Measurements from ENCODE around the gene RSPH1.

The RSPH1 gene

GRCh38 chr21:42475526-42476387 lies 20.3 kb downstream of the RSPH1 start:
- Histone ChIP-seq H3K4me3 (replicated peaks; ENCODE audit: low read depth, low read length) (no peak overlapping the region), H3K36me3 (ENCODE audit: control insufficient read depth, insufficient read depth, low read length) (no peaks in the 10 kb centered on the region), H3K27me3 (replicated peaks; ENCODE audit: control insufficient read depth, insufficient read depth, low read length) (no peaks in the 10 kb centered on the region)
- no peak for DNase-seq (ENCODE audit: extremely low read depth, insufficient read length)
- no peak for TF ChIP-seq CTCF (IDR thresholded peaks at IDR 0.05; ENCODE audit: insufficient read depth, low read length, poor library complexity, severe bottlenecking)

GRCh38 chr21:42475036-42475435 lies 21.0 kb downstream of the RSPH1 start:
- no peak overlapping the region for H3K4me3 ChIP-seq (replicated peaks; ENCODE audit: low read depth, low read length)
- no peak for TF ChIP-seq CTCF (IDR thresholded peaks at IDR 0.05; ENCODE audit: insufficient read depth, low read length, poor library complexity, severe bottlenecking)

GRCh38 chr21:42474043-42474831 lies 21.8 kb downstream of the RSPH1 start:
- Histone ChIP-seq H3K36me3 (ENCODE audit: control insufficient read depth, insufficient read depth, low read length) (no peaks in the 10 kb centered on the region), H3K4me3 (replicated peaks; ENCODE audit: low read depth, low read length) (no peak overlapping the region), H3K27me3 (replicated peaks; ENCODE audit: control insufficient read depth, insufficient read depth, low read length) (no peaks in the 10 kb centered on the region)
- no peak for TF ChIP-seq CTCF (IDR thresholded peaks at IDR 0.05; ENCODE audit: insufficient read depth, low read length, poor library complexity, severe bottlenecking)
- DNase-seq (ENCODE audit: extremely low read depth, insufficient read length), result peak; percentile 40

More at GRCh38 chr21:42475036-42475435, 21.0 kb downstream of the RSPH1 start:
- no peaks in the 10 kb centered on the region for H3K36me3 ChIP-seq (ENCODE audit: control insufficient read depth, insufficient read depth, low read length)
- DNase-seq (ENCODE audit: extremely low read depth, insufficient read length), result no peak
- no peaks in the 10 kb centered on the region for H3K27me3 ChIP-seq (replicated peaks; ENCODE audit: control insufficient read depth, insufficient read depth, low read length)

- no peaks in the 10 kb centered on the region for H3K27me3 ChIP-seq (replicated peaks; ENCODE audit: control insufficient read depth, insufficient read depth, low read length)
- no peak for DNase-seq (ENCODE audit: extremely low read depth, insufficient read length)
- no peak overlapping the region for H3K4me3 ChIP-seq (replicated peaks; ENCODE audit: low read depth, low read length)
- TF ChIP-seq CTCF (IDR thresholded peaks at IDR 0.05; ENCODE audit: insufficient read depth, low read length, poor library complexity, severe bottlenecking), result no peak
- no peaks in the 10 kb centered on the region for H3K36me3 ChIP-seq (ENCODE audit: control insufficient read depth, insufficient read depth, low read length)
Measured at GRCh38 chr21:42473498-42474042, 22.5 kb downstream of the RSPH1 start.

- no peak for DNase-seq (ENCODE audit: extremely low read depth, insufficient read length)
- no peak for TF ChIP-seq CTCF (IDR thresholded peaks at IDR 0.05; ENCODE audit: insufficient read depth, low read length, poor library complexity, severe bottlenecking)
Measured at GRCh38 chr21:42472521-42472920, 23.5 kb downstream of the RSPH1 start.

More at GRCh38 chr21:42472521-42472920, 23.5 kb downstream of the RSPH1 start:
- Histone ChIP-seq H3K4me3 (replicated peaks; ENCODE audit: low read depth, low read length) (no peak overlapping the region), H3K27me3 (replicated peaks; ENCODE audit: control insufficient read depth, insufficient read depth, low read length) (no peaks in the 10 kb centered on the region), H3K36me3 (ENCODE audit: control insufficient read depth, insufficient read depth, low read length) (no peaks in the 10 kb centered on the region)
